ENCODE results near the gene SLC12A7. TPM values are rescaled to one million over a fixed set of nuclear protein-coding genes. Genes with fewer than 3 reads are reported as not detected.

The SLC12A7 gene
- total RNA-seq, 2 donors from 2014 or later, result 27.6 to 138 TPM

GRCh38 chr5:1092122-1092521 lies 19.7 kb downstream of the SLC12A7 start:
- 85% methylated on average over 14 of the region's 14 CpGs for WGBS
- intact Hi-C loops (cut with DNase I), result no loop called here

GRCh38 chr5:1091632-1092031 lies 20.2 kb downstream of the SLC12A7 start:
- no peaks in the 10 kb centered on the region for H3K4me1 ChIP-seq (replicated peaks)
- no peak overlapping the region for H3K4me3 ChIP-seq
- TF ChIP-seq POLR2A (IDR thresholded peaks at IDR 0.05) (no peak), CTCF (IDR thresholded peaks at IDR 0.05) (no peak), POLR2AphosphoS5 (IDR thresholded peaks at IDR 0.05) (no peak)
- no peak for DNase-seq (ENCODE audit: low spot score)
- no peaks in the 10 kb centered on the region for H3K27me3 ChIP-seq (replicated peaks; ENCODE audit: insufficient read depth)
- 91% methylated on average over 23 of the region's 23 CpGs for WGBS
- intact Hi-C loops (cut with DNase I), result no loop called here
- no peak overlapping the region for H3K27ac ChIP-seq
- no peaks in the 10 kb centered on the region for H3K9me3 ChIP-seq
- H3K36me3 ChIP-seq, result peaks cover 0 to 4% of the 10 kb centered on the region in 2 donors

More at GRCh38 chr5:1092122-1092521, 19.7 kb downstream of the SLC12A7 start:
- H3K4me1 ChIP-seq (replicated peaks), result no peaks in the 10 kb centered on the region
- no peak overlapping the region for H3K27ac ChIP-seq
- H3K36me3 ChIP-seq, result no peaks in the 10 kb centered on the region
- no peaks in the 10 kb centered on the region for H3K9me3 ChIP-seq
- no peak overlapping the region for H3K4me3 ChIP-seq
- TF ChIP-seq CTCF (IDR thresholded peaks at IDR 0.05) (no peak), POLR2A (IDR thresholded peaks at IDR 0.05) (no peak), POLR2AphosphoS5 (IDR thresholded peaks at IDR 0.05) (no peak)
- no peaks in the 10 kb centered on the region for H3K27me3 ChIP-seq (replicated peaks; ENCODE audit: insufficient read depth)
- no peak for DNase-seq (ENCODE audit: low spot score)

GRCh38 chr5:1090538-1090937 lies 21.3 kb downstream of the SLC12A7 start:
- Histone ChIP-seq H3K4me1 (replicated peaks) (no peaks in the 10 kb centered on the region), H3K27ac (no peak overlapping the region), H3K4me3 (no peak overlapping the region), H3K36me3 (peaks cover 0 to 6% of the 10 kb centered on the region in 2 donors), H3K9me3 (no peaks in the 10 kb centered on the region), H3K27me3 (replicated peaks; ENCODE audit: insufficient read depth) (no peaks in the 10 kb centered on the region)
- TF ChIP-seq POLR2A (IDR thresholded peaks at IDR 0.05), result no peak
- TF ChIP-seq CTCF (IDR thresholded peaks at IDR 0.05), result no peak
- TF ChIP-seq POLR2AphosphoS5 (IDR thresholded peaks at IDR 0.05), result no peak
- intact Hi-C loops (cut with DNase I), result no loop called here
- WGBS, result 75% methylated on average over 16 of the region's 16 CpGs
- no peak for DNase-seq (ENCODE audit: low spot score)

GRCh38 chr5:1089621-1090040 lies 22.2 kb downstream of the SLC12A7 start:
- no peak for DNase-seq (ENCODE audit: low spot score)
- TF ChIP-seq POLR2AphosphoS5 (IDR thresholded peaks at IDR 0.05), result no peak
- TF ChIP-seq CTCF (IDR thresholded peaks at IDR 0.05), result no peak
- TF ChIP-seq POLR2A (IDR thresholded peaks at IDR 0.05), result no peak
- Histone ChIP-seq H3K27me3 (replicated peaks; ENCODE audit: insufficient read depth) (no peaks in the 10 kb centered on the region), H3K36me3 (peaks cover 0 to 6% of the 10 kb centered on the region in 2 donors), H3K4me3 (no peak overlapping the region), H3K9me3 (no peaks in the 10 kb centered on the region), H3K27ac (no peak overlapping the region), H3K4me1 (replicated peaks) (no peaks in the 10 kb centered on the region)
- 44% methylated on average over 15 of the region's 15 CpGs for WGBS
- intact Hi-C loops (cut with DNase I), result no loop called here

GRCh38 chr5:1089146-1089545 lies 22.7 kb downstream of the SLC12A7 start:
- Histone ChIP-seq H3K27me3 (replicated peaks; ENCODE audit: insufficient read depth) (no peaks in the 10 kb centered on the region), H3K36me3 (peaks cover 0 to 6% of the 10 kb centered on the region in 2 donors), H3K4me1 (replicated peaks) (no peaks in the 10 kb centered on the region), H3K4me3 (no peak overlapping the region), H3K27ac (no peak overlapping the region), H3K9me3 (no peaks in the 10 kb centered on the region)
- intact Hi-C loops (cut with DNase I), result no loop called here
- whole genome bisulfite sequencing, result 52% methylated on average over 11 of the region's 11 CpGs
- DNase-seq (ENCODE audit: low spot score), result no peak
- no peak for TF ChIP-seq POLR2A (IDR thresholded peaks at IDR 0.05)
